H9 (cell line): Measurements from ENCODE around the gene GRIA2. TPM values are rescaled to one million over a fixed set of nuclear protein-coding genes. Genes with fewer than 3 reads are reported as not detected.

ENCODE experiments used
- DNase-seq: peaks from one replicate; pipeline ENCODE4 v3.0.0-alpha.2; 2017
- H2AFZ ChIP-seq: one replicate; pipeline ENCODE4 v1.6.1; 2013; ENCODE audit warnings: mild to moderate bottlenecking, low read length, control low read depth, moderate library complexity
- H2AK5ac ChIP-seq: 2 replicates; pipeline ENCODE4 v1.6.1; 2013; ENCODE audit warnings: low read length, control low read depth, mixed read lengths; ENCODE audit not compliant: insufficient read length
- H2BK120ac ChIP-seq: one replicate; pipeline ENCODE4 v1.6.1; 2013; ENCODE audit warnings: low read depth, mild to moderate bottlenecking, low read length, control low read depth, inconsistent platforms; ENCODE audit not compliant: poor library complexity, severe bottlenecking
- H2BK12ac ChIP-seq: 2 replicates; pipeline ENCODE4 v1.6.1; 2013; ENCODE audit warnings: low read length, control low read depth, mixed read lengths, low read depth; ENCODE audit not compliant: insufficient read length
- H2BK15ac ChIP-seq: 2 replicates; pipeline ENCODE4 v1.6.1; 2013; ENCODE audit warnings: low read depth, low read length, control low read depth
- H2BK20ac ChIP-seq: one replicate; pipeline ENCODE4 v1.6.1; 2013; ENCODE audit warnings: low read depth, mild to moderate bottlenecking, low read length, control low read depth, inconsistent platforms; ENCODE audit not compliant: poor library complexity, severe bottlenecking
- H2BK5ac ChIP-seq: 2 replicates; pipeline ENCODE4 v1.6.1; 2013; ENCODE audit warnings: low read length, control low read depth, mixed read lengths; ENCODE audit not compliant: insufficient read length
- H3K14ac ChIP-seq: 2 replicates; pipeline ENCODE4 v1.6.1; 2013; ENCODE audit warnings: low read length, control low read depth; ENCODE audit not compliant: insufficient read depth
- H3K18ac ChIP-seq: 2 replicates; pipeline ENCODE4 v1.6.1; 2013; ENCODE audit warnings: low read depth, mild to moderate bottlenecking, mixed read lengths, low read length, control low read depth; ENCODE audit not compliant: insufficient read length
- H3K23ac ChIP-seq: 2 replicates; pipeline ENCODE4 v1.6.1; 2013; ENCODE audit warnings: low read length, control low read depth, mixed read lengths, low read depth; ENCODE audit not compliant: insufficient read length
- H3K23me2 ChIP-seq: 2 replicates; pipeline ENCODE4 v1.6.1; 2013; ENCODE audit warnings: low read depth, mild to moderate bottlenecking, mixed read lengths, low read length, control low read depth; ENCODE audit not compliant: insufficient read length, poor library complexity, severe bottlenecking
- H3K27ac ChIP-seq: 2 replicates; pipeline ENCODE4 v1.5.1; 2013; ENCODE audit warnings: low read length, control low read depth, mixed read lengths, low read depth; ENCODE audit not compliant: insufficient read length
- H3K27me3 ChIP-seq: 2 replicates; pipeline ENCODE4 v1.6.1; 2013; ENCODE audit warnings: low read length, control low read depth, inconsistent platforms; ENCODE audit not compliant: insufficient read depth
- H3K4ac ChIP-seq: 2 replicates; pipeline ENCODE4 v1.6.1; 2013; ENCODE audit warnings: low read depth, mild to moderate bottlenecking, control low read depth, inconsistent platforms, low read length, moderate library complexity
- H3K4me1 ChIP-seq: 2 replicates; pipeline ENCODE4 v1.6.1; 2013; ENCODE audit warnings: low read length, control low read depth, inconsistent platforms; ENCODE audit not compliant: insufficient read depth
- H3K4me2 ChIP-seq: 2 replicates; pipeline ENCODE4 v1.6.1; 2013; ENCODE audit warnings: low read length, control low read depth, mixed read lengths; ENCODE audit not compliant: insufficient read length, insufficient read depth
- H3K56ac ChIP-seq: 2 replicates; pipeline ENCODE4 v1.6.1; 2013; ENCODE audit warnings: low read depth, mild to moderate bottlenecking, mixed read lengths, low read length, control low read depth; ENCODE audit not compliant: insufficient read length
- H3K79me1 ChIP-seq: 2 replicates; pipeline ENCODE4 v1.6.1; 2013; ENCODE audit warnings: low read depth, mild to moderate bottlenecking, moderate library complexity, low read length, control low read depth, inconsistent platforms; ENCODE audit not compliant: insufficient read depth, poor library complexity, severe bottlenecking
- H3K79me2 ChIP-seq: 2 replicates; pipeline ENCODE4 v1.6.1; 2013; ENCODE audit warnings: low read length, control low read depth, inconsistent platforms; ENCODE audit not compliant: insufficient read depth
- H3K9ac ChIP-seq: 2 replicates; pipeline ENCODE4 v1.6.1; 2013; ENCODE audit warnings: low read length, control low read depth, mixed read lengths; ENCODE audit not compliant: insufficient read length; ENCODE audit errors: extremely low read depth
- H3K9me3 ChIP-seq: one replicate; pipeline ENCODE4 v1.6.1; 2013; ENCODE audit warnings: low read depth, low read length, inconsistent platforms; ENCODE audit not compliant: control insufficient read depth
- H3T11ph ChIP-seq: one replicate; pipeline ENCODE4 v1.6.1; 2013; ENCODE audit warnings: mild to moderate bottlenecking, low read length, control low read depth, inconsistent platforms
- H4K20me1 ChIP-seq: one replicate; pipeline ENCODE4 v1.6.1; 2013; ENCODE audit not compliant: control insufficient read depth, insufficient read length, insufficient read depth
- H4K5ac ChIP-seq: 2 replicates; pipeline ENCODE4 v1.6.1; 2013; ENCODE audit warnings: low read depth, mild to moderate bottlenecking, mixed read lengths, low read length, control low read depth; ENCODE audit not compliant: insufficient read length
- H4K8ac ChIP-seq: replicated peaks from 2 replicates; pipeline ENCODE4 v1.6.1; 2013; ENCODE audit warnings: low read length, control low read depth, mixed read lengths, low read depth; ENCODE audit not compliant: insufficient read length
- H4K91ac ChIP-seq: 2 replicates; pipeline ENCODE4 v1.6.1; 2013; ENCODE audit warnings: low read depth, mild to moderate bottlenecking, moderate library complexity, mixed read lengths, low read length, control low read depth; ENCODE audit not compliant: insufficient read length
- H3K27ac Mint-ChIP-seq, 3 experiments: 2 replicates in 2 of 3; 3 replicates in 1 of 3; pipeline ENCODE4 v1.8.0; 2020 to 2021; ENCODE audit warnings: mixed read lengths in 3 of 3, mild to moderate bottlenecking in 1 of 3, moderate library complexity in 1 of 3
- H3K27me3 Mint-ChIP-seq: 2 replicates; pipeline ENCODE4 v1.8.0; 2021; ENCODE audit warnings: low read depth, mild to moderate bottlenecking, moderate library complexity, mixed read lengths
- H3K36me3 Mint-ChIP-seq, 3 experiments: 2 replicates in 2 of 3; 3 replicates in 1 of 3; pipeline ENCODE4 v1.8.0; 2020 to 2021; ENCODE audit warnings: low read depth in 3 of 3, mixed read lengths in 3 of 3; ENCODE audit not compliant: insufficient read depth in 1 of 3
- H3K4me1 Mint-ChIP-seq, 2 experiments: 2 replicates each; pipeline ENCODE4 v1.8.0; 2020; ENCODE audit warnings: mixed read lengths in 2 of 2
- H3K4me3 Mint-ChIP-seq, 2 experiments: 2 replicates in 1 of 2; 3 replicates in 1 of 2; pipeline ENCODE4 v1.8.0; 2020 to 2021; ENCODE audit warnings: mild to moderate bottlenecking in 2 of 2, mixed read lengths in 2 of 2, moderate library complexity in 1 of 2
- H3K9me3 Mint-ChIP-seq, 2 experiments: 2 replicates in 1 of 2; 3 replicates in 1 of 2; pipeline ENCODE4 v1.8.0; 2020; ENCODE audit warnings: mild to moderate bottlenecking in 2 of 2, mixed read lengths in 2 of 2, moderate library complexity in 1 of 2
- CTCF ChIP-seq: fragments of 200-600 bp; sonication (generic); conservative IDR thresholded peaks from 3 replicates; pipeline ENCODE4 v1.8.0; 2021; ENCODE audit warnings: antibody characterized with exemption, mild to moderate bottlenecking
- WGBS: extraction: QIAGEN DNeasy Blood & Tissue Kit; methylation state at CpG from one replicate; pipeline ENCODE4 v1.1.7; 2013; ENCODE audit warnings: missing lambda C conversion rate, low lambda C conversion rate, mixed read lengths; ENCODE audit not compliant: insufficient read length; ENCODE audit errors: extremely low coverage; 5-methylcytosine and 5-hydroxymethylcytosine counted together
- total RNA-seq: library from RNA; stranded (reverse); gene quantifications from 2 replicates; pipeline ENCODE4 v1.2.1, GENCODE V29; 2021

GRIA2 gene
- total RNA-seq, 1 experiment from 2014 or later, result not detected

GRCh38 chr4:157244348-157244747, 23.8 kb downstream of the GRIA2 start:
- Histone ChIP-seq H4K8ac (no peak overlapping the region), H3T11ph (no peak overlapping the region), H2BK12ac (no peak overlapping the region), H2AK5ac (no peak overlapping the region), H3K23me2 (no peaks in the 10 kb centered on the region), H3K23ac (no peak overlapping the region), H2BK15ac (no peak overlapping the region), H3K27me3 (no peaks in the 10 kb centered on the region), H3K4ac (no peak overlapping the region), H4K5ac (no peak overlapping the region), H3K4me2 (no peak overlapping the region), H3K9me3 (no peaks in the 10 kb centered on the region), H2BK20ac (no peak overlapping the region), H3K9ac (no peak overlapping the region), H4K20me1 (no peaks in the 10 kb centered on the region), H3K27ac (no peak overlapping the region), H3K56ac (no peak overlapping the region), H2BK5ac (no peak overlapping the region), H3K79me1 (no peaks in the 10 kb centered on the region), H3K4me1 (no peaks in the 10 kb centered on the region), H3K79me2 (no peaks in the 10 kb centered on the region), H3K14ac (no peak overlapping the region; the same call in 1 of the 2 replicates), H3K18ac (no peak overlapping the region), H4K91ac (no peak overlapping the region), H2BK120ac (no peak overlapping the region), H2AFZ (no peak overlapping the region)
- H3K27me3 Mint-ChIP-seq, result no peaks in the 10 kb centered on the region; the same call in 1 of the 2 replicates
- no peaks in the 10 kb centered on the region for H3K36me3 Mint-ChIP-seq
- TF ChIP-seq CTCF, result no peak
- H3K9me3 Mint-ChIP-seq, result no peaks in the 10 kb centered on the region
- no peak for DNase-seq
- WGBS, result no CpG with 5 or more reads among the region's 2 CpGs
- H3K4me3 Mint-ChIP-seq, result no peak overlapping the region
- H3K27ac Mint-ChIP-seq, result no peak overlapping the region
- peaks cover 6 to 9% of the 10 kb centered on the region in 2 experiments for H3K4me1 Mint-ChIP-seq
